Astrocyte (in vitro differentiated cells and primary cell): ENCODE results near the gene SEC14L3.

ENCODE experiments used
- CTCF ChIP-seq: IDR thresholded peaks from 2 replicates; pipeline ENCODE4 v1.5.1; 2011; ENCODE audit warnings: low read depth, mild to moderate bottlenecking, inconsistent platforms, low read length, moderate library complexity; ENCODE audit not compliant: insufficient read depth
- EZH2 ChIP-seq: IDR thresholded peaks from 2 replicates; pipeline ENCODE4 v1.6.1; 2012; ENCODE audit warnings: mild to moderate bottlenecking, low read length, inconsistent platforms; ENCODE audit not compliant: insufficient read depth

- TF ChIP-seq CTCF = no peak
- no peak for TF ChIP-seq EZH2
Measured at GRCh38 chr22:30425616-30426387, 46.0 kb downstream of the SEC14L3 start, which contains the start of gene MTFP1.
